Natural killer cell (primary cell): ENCODE measurements around the gene RFNG. TPM values are rescaled to one million over a fixed set of nuclear protein-coding genes. Genes with fewer than 3 reads are reported as not detected.
A peak's percentile ranks its signal among the peaks of the same experiment; 100 is the strongest.

Experiments
- ATAC-seq, 3 donors: fragments of 150-1000 bp in 2 of 3; fragments of 200-7000 bp in 1 of 3; cut with Tn5 transposase; 1 replicate in 1 of 3; 2 replicates in 2 of 3; pipeline ENCODE4 v1.10.0; 2021; ENCODE audit warnings: mild to moderate bottlenecking in 2 of 3, moderate library complexity in 2 of 3
- DNase-seq, 2 donors: peaks; one replicate each; pipeline versions ENCODE4 v3.0.0 to v3.0.0-alpha.2; 2013 to 2021; ENCODE audit warnings: mixed read lengths in 1 of 2
- H3K27ac ChIP-seq: one replicate; pipeline ENCODE4 v1.5.1; 2013; ENCODE audit warnings: mild to moderate bottlenecking, low read length
- H3K27me3 ChIP-seq: one replicate; pipeline ENCODE4 v1.6.1; 2013; ENCODE audit warnings: low read length; ENCODE audit not compliant: control insufficient read depth, insufficient read depth
- H3K36me3 ChIP-seq: one replicate; pipeline ENCODE4 v1.6.1; 2013; ENCODE audit warnings: low read length; ENCODE audit not compliant: control insufficient read depth, insufficient read depth
- H3K4me1 ChIP-seq: one replicate; pipeline ENCODE4 v1.6.1; 2013; ENCODE audit warnings: low read length; ENCODE audit not compliant: control insufficient read depth, insufficient read depth
- H3K4me3 ChIP-seq: one replicate; pipeline ENCODE4 v1.5.1; 2013; ENCODE audit warnings: low read length
- H3K9me3 ChIP-seq: one replicate; pipeline ENCODE4 v1.6.1; 2013; ENCODE audit warnings: low read length; ENCODE audit not compliant: control insufficient read depth, insufficient read depth
- H3K27ac Mint-ChIP-seq, 2 donors: one replicate each; pipeline ENCODE4 v1.8.0; 2022; ENCODE audit warnings: mild to moderate bottlenecking in 2 of 2, mixed read lengths in 2 of 2, moderate library complexity in 1 of 2
- H3K27me3 Mint-ChIP-seq, 2 donors: one replicate each; pipeline ENCODE4 v1.8.0; 2022; ENCODE audit warnings: low read depth in 2 of 2, mixed read lengths in 2 of 2
- H3K36me3 Mint-ChIP-seq: one replicate; pipeline ENCODE4 v1.8.0; 2022; ENCODE audit warnings: mixed read lengths
- H3K4me1 Mint-ChIP-seq, 2 donors: one replicate each; pipeline ENCODE4 v1.8.0; 2022; ENCODE audit warnings: mixed read lengths in 2 of 2
- H3K4me3 Mint-ChIP-seq: one replicate; pipeline ENCODE4 v1.8.0; 2022; ENCODE audit warnings: mild to moderate bottlenecking, moderate library complexity, mixed read lengths
- H3K9me3 Mint-ChIP-seq, 2 donors: one replicate each; pipeline ENCODE4 v1.8.0; 2022; ENCODE audit warnings: mixed read lengths in 2 of 2
- WGBS: methylation state at CpG from one replicate; pipeline ENCODE4 v1.1.7; 2013; ENCODE audit warnings: missing lambda C conversion rate; ENCODE audit not compliant: insufficient coverage; 5-methylcytosine and 5-hydroxymethylcytosine counted together
- intact Hi-C: fragments of 100-400 bp; cut with micrococcal nuclease; formaldehyde crosslinking; loops from one replicate; pipeline ENCODE4 v1.14.2; 2022
- total RNA-seq, 4 donors: library from RNA; stranded (reverse); fragments of 120-200 nt in 1 of 4; gene quantifications; one replicate each; pipeline versions ENCODE4 v1.2.3 to v1.2.4, GENCODE V29; 2013 to 2022
- TF ChIP-seq, protein P1 (sequence below): fragments of 200-600 bp; IDR thresholded peaks from one replicate; pipeline ENCODE4 v1.8.0; 2022; ENCODE audit warnings: antibody characterized with exemption

The RFNG gene
- total RNA-seq, 3 donors from 2014 or later (not counting 1 experiment from before 2014, with no cell fraction given): 22.7 to 26.7 (median 23.2) TPM

DNA sequence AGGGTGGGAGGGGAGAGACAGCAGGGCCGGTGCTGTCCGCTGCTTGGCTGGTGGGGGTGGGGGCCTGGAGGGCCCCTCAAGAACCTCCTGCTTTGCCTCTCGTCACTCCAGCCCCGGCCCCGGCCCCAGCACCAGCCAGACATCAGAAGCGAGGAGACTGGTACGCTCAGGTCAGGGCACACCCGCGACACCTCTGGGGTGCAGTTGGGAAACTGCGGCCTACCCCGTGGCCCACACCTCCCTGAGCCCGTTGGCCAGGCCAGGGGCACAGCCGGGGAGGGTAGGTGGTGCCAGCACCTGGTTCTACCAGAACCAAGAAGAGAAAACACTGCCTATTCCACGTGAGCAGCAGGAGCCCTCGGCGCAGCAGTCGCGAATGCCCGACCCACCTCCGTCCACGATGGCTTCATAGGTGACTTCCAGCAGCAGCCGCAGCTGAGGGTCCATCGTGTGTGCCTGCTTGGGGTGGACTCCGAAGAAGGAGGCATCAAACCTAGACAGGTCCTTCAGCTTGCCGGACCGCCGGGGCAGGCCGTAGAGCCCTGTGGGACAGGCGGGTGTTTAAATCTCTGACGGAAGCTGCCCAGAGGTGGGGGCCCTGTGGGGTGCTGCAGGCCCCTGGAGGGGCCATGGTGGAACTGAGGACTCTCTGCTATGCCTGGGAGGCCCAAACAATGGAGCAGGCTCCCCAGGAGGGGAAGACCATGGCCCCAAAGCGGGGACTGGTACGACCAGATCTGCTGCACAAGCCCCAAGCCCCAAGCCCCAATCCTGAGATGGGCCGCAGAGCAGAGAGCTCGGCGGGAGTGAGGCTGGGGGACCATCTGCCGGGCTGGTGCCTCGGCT, 43.5 kb upstream of the RFNG start:
- ATAC-seq (no peak), DNase-seq (peak in 1 of 2 donors; percentile 12)
- H3K4me3 ChIP-seq: no peak overlapping the region
- Mint-ChIP-seq H3K36me3 (no peaks in the 10 kb centered on the region), H3K27ac (no peak overlapping the region), H3K4me3 (peak overlapping the region; percentile 59), H3K27me3 (no peaks in the 10 kb centered on the region), H3K4me1 (peaks cover 0 to 4% of the 10 kb centered on the region in 2 donors), H3K9me3 (no peaks in the 10 kb centered on the region)
- WGBS: 95% methylated on average over 37 of the region's 37 CpGs
- peaks cover 41% of the 10 kb centered on the region for H3K36me3 ChIP-seq
- TF ChIP-seq, protein P1, sequence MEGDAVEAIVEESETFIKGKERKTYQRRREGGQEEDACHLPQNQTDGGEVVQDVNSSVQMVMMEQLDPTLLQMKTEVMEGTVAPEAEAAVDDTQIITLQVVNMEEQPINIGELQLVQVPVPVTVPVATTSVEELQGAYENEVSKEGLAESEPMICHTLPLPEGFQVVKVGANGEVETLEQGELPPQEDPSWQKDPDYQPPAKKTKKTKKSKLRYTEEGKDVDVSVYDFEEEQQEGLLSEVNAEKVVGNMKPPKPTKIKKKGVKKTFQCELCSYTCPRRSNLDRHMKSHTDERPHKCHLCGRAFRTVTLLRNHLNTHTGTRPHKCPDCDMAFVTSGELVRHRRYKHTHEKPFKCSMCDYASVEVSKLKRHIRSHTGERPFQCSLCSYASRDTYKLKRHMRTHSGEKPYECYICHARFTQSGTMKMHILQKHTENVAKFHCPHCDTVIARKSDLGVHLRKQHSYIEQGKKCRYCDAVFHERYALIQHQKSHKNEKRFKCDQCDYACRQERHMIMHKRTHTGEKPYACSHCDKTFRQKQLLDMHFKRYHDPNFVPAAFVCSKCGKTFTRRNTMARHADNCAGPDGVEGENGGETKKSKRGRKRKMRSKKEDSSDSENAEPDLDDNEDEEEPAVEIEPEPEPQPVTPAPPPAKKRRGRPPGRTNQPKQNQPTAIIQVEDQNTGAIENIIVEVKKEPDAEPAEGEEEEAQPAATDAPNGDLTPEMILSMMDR: no peak
- no peak overlapping the region for H3K27ac ChIP-seq
- intact Hi-C loops: loop anchor here (10.0 kb wide), 1 partner anchor 220 kb away; the partner anchor contains the start of gene ARHGDIA
- no peaks in the 10 kb centered on the region for H3K9me3 ChIP-seq
- H3K4me1 ChIP-seq: peaks cover 23% of the 10 kb centered on the region
- H3K27me3 ChIP-seq: no peaks in the 10 kb centered on the region

DNA sequence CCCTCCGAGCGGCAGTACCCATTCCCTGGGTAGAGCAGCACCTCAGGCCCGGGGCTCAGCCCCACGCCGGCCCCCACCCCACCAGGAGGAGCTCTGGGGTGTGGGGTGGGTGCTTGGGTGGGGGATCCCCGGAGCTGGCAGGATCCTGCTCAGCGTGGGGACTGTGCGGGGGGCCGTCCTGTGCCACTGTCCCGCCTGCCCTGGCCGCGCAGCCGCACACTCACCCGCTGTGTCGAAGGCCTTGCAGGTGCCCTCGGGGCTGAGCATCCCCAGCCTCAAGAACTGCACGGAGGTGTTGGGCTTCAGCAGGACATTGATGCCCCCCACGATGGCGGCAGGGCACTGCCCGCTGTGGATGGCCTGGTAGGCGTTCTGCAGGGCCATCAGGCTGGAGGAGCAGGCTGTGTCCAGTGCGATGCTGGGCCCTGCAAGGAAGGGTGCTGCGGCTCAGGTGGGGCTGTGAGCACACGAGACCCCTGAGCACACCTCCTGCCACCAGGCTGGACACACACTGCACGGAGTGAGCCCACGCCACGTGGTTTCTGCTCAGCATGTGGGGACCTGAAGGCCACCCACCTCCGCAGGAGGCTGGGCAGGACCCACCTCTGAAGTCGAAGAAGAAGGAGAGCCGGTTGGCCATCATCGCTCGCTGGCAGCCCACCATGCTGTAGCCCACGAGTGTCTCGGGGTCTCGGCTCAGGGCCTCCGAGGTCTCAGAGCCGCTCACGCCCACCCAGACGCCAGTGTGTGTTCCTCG, 41.6 kb upstream of the RFNG start:
- intact Hi-C loops: loop anchor here (10.0 kb wide), 1 partner anchor 218 kb away; the partner anchor contains the start of gene ARHGDIA
- Mint-ChIP-seq H3K27ac (no peak overlapping the region), H3K4me3 (no peak overlapping the region), H3K4me1 (peaks cover 0 to 4% of the 10 kb centered on the region in 2 donors), H3K36me3 (no peaks in the 10 kb centered on the region), H3K27me3 (no peaks in the 10 kb centered on the region), H3K9me3 (no peaks in the 10 kb centered on the region)
- Histone ChIP-seq H3K4me3 (no peak overlapping the region), H3K27ac (no peak overlapping the region), H3K9me3 (no peaks in the 10 kb centered on the region), H3K27me3 (no peaks in the 10 kb centered on the region), H3K36me3 (peaks cover 54% of the 10 kb centered on the region), H3K4me1 (peaks cover 13% of the 10 kb centered on the region)
- TF ChIP-seq, protein P1: no peak
- ATAC-seq (no peak), DNase-seq (no peak)
- 97% methylated on average over 38 of the region's 40 CpGs for WGBS

DNA sequence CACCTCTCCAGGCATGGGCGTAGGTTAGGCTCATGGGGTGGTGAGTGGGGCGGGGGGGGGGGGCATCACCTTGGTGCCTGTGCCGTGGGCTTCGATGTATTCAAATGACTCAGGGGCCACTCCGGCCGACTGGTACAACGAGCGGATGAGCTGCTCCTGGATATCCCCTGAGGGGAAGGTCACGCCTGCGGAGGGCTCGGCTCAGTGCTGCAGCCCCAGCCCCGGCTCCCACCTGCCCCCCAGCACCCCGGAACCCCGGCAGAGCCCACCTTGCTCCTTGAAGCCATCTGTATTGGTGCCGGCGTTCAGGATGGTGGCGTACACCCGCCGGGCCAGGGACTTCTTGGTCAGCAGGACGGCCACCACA, 41.0 kb upstream of the RFNG start:
- Histone ChIP-seq H3K9me3 (no peaks in the 10 kb centered on the region), H3K4me1 (peaks cover 13% of the 10 kb centered on the region), H3K27ac (no peak overlapping the region), H3K27me3 (no peaks in the 10 kb centered on the region), H3K36me3 (peaks cover 60% of the 10 kb centered on the region), H3K4me3 (no peak overlapping the region)
- Mint-ChIP-seq H3K4me3 (no peak overlapping the region), H3K27ac (no peak overlapping the region), H3K27me3 (no peaks in the 10 kb centered on the region), H3K36me3 (no peaks in the 10 kb centered on the region), H3K4me1 (peaks cover 0 to 4% of the 10 kb centered on the region in 2 donors), H3K9me3 (no peaks in the 10 kb centered on the region)
- 96% methylated on average over 20 of the region's 20 CpGs for WGBS
- TF ChIP-seq, protein P1: no peak
- intact Hi-C loops: loop anchor here (10.0 kb wide), 1 partner anchor 218 kb away; the partner anchor contains the start of gene ARHGDIA
- DNase-seq (no peak), ATAC-seq (no peak)
